ENCODE results near the gene IFIT1B. TPM values are rescaled to one million over a fixed set of nuclear protein-coding genes. Genes with fewer than 3 reads are reported as not detected.

IFIT1B gene
- total and polyA plus RNA-seq, 12 donors: 0.21 TPM; not detected in 11

DNA sequence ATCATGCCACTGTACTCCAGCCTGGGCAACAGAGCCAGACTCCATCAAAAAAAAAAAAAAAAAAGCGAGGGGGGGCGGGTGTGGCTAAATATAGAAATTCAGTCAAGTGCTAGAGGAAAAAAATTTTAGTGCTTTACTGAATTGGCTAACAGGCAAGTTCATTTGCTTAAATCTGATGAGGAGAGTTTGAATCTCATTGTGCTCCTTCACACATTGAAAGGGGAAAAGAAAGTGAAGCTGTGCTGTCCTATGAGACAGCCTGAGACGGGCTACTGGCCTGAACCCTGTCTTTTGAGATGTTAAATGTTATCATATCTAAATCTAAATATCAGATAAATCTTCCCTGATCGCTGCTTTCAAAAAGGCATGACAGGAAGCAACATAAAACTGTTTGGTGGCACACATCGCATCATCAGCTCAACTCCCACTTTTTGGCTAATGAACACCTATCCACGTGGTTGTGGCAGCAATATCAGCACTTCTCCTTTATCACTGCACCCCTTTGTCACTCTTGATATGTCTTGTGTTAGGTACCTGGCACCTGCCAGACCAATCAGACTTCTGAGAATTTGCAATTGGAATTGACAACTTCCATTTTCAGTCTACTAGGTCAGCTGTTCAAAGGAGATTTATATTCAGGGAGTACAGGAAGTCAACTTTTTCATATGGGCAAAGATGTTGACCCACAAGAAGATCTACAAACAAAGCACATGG is 14.0 kb upstream of the IFIT1B start:
- no peak overlapping the region for H3K27ac ChIP-seq
- no peaks in the 10 kb centered on the region for H3K36me3 ChIP-seq
- peaks cover 0 to 23% (median 8%) of the 10 kb centered on the region in 9 donors for H3K4me1 ChIP-seq
- H3K4me3 ChIP-seq: no peak overlapping the region
- TF ChIP-seq, protein P1, sequence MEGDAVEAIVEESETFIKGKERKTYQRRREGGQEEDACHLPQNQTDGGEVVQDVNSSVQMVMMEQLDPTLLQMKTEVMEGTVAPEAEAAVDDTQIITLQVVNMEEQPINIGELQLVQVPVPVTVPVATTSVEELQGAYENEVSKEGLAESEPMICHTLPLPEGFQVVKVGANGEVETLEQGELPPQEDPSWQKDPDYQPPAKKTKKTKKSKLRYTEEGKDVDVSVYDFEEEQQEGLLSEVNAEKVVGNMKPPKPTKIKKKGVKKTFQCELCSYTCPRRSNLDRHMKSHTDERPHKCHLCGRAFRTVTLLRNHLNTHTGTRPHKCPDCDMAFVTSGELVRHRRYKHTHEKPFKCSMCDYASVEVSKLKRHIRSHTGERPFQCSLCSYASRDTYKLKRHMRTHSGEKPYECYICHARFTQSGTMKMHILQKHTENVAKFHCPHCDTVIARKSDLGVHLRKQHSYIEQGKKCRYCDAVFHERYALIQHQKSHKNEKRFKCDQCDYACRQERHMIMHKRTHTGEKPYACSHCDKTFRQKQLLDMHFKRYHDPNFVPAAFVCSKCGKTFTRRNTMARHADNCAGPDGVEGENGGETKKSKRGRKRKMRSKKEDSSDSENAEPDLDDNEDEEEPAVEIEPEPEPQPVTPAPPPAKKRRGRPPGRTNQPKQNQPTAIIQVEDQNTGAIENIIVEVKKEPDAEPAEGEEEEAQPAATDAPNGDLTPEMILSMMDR (IDR thresholded peaks at IDR 0.05): no peak
- intact Hi-C loops (cut with DNase I): no loop called here
- DNase-seq: no peak
- ATAC-seq: no peak
- no peaks in the 10 kb centered on the region for H3K9me3 ChIP-seq
- 63 to 70% methylated on average over 6 of the region's 6 CpGs for WGBS, 2 donors
- H3K27me3 ChIP-seq: no peaks in the 10 kb centered on the region

DNA sequence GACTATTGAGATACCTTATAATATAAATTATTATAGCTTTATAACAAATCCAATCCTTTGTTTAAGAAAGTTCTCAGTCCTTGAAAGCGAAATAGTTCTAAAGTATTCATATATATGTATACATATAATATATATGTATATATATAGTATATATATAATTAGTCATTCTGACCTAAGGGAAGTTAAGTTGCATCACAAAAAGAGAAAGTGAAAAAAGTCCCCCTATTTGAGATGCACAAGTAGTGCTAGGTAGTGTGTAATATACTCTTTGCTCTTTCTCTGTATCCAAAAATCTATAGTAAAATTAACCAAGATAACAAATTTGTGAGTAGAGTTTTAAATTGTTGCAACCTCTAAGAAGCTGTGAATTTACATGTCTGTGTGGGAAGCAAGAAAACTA is 13.3 kb upstream of the IFIT1B start:
- intact Hi-C loops (cut with DNase I): no loop called here
- ATAC-seq: no peak
- H3K4me1 ChIP-seq: peaks cover 2 to 25% (median 14%) of the 10 kb centered on the region in 9 donors

DNA sequence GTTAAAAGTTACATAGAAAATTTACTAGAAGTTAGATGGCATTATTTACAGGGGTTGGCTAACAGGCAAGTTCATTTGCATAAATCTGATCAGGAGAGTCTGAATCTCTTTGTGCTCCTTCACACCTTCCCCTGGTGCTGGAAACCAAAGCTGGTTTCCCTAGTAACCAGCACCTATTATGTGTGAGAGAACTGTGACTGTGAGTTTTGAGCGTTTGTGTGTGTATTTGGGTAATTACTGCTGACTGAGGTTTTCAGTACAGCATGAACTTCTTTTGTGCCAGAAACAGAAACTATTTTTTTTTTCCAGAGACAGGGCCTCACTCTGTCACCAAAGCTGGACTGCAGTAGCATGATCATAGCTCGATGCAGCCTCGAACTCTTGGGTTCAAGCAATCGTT is 10.3 kb upstream of the IFIT1B start:
- Histone ChIP-seq H3K27ac (peak overlapping the region in 2 of 10 donors; percentile 1 to 8), H3K4me3 (no peak overlapping the region), H3K9me3 (no peaks in the 10 kb centered on the region), H3K36me3 (no peaks in the 10 kb centered on the region), H3K4me1 (peaks cover 2 to 29% (median 16%) of the 10 kb centered on the region in 9 donors), H3K27me3 (no peaks in the 10 kb centered on the region)
- DNase-seq (no peak), ATAC-seq (peak in 3 of 8 donors; percentile 8 to 74 (median 59))
- 65 to 73% methylated on average over 4 of the region's 4 CpGs for WGBS, 2 donors
- intact Hi-C loops (cut with DNase I): no loop called here
- TF ChIP-seq, protein P1 (IDR thresholded peaks at IDR 0.05): no peak

More for the DNA sequence above, 13.3 kb upstream of the IFIT1B start:
- TF ChIP-seq, protein P1 (IDR thresholded peaks at IDR 0.05): no peak
- 97 to 100% methylated on average over 1 of the region's 1 CpG for WGBS, 2 donors
- Histone ChIP-seq H3K4me3 (no peak overlapping the region), H3K27ac (no peak overlapping the region), H3K9me3 (no peaks in the 10 kb centered on the region), H3K27me3 (no peaks in the 10 kb centered on the region), H3K36me3 (no peaks in the 10 kb centered on the region)
- no peak for DNase-seq

DNA sequence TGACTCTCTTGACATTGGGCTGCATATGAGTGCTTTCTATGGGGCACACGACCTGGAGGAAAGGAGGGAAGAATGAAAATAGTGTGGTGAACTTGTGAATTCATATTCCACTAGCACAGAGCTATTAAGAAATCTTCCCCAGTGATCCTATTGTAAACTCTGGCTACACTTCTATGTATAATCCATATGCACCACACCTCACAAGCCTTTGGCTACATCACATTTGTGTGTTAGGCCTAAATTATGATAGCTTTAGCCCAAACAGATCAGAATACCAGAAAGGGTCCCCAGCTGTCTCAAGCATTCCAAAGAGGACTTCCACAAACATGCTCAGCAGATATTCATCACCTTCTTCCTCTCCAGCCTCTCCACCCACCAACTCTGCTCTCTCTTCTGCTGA is 9.7 kb upstream of the IFIT1B start:
- WGBS, 2 donors: 79 to 88% methylated on average over 1 of the region's 1 CpG
- no peak overlapping the region for H3K27ac ChIP-seq

More for the DNA sequence above, 9.7 kb upstream of the IFIT1B start:
- intact Hi-C loops (cut with DNase I): no loop called here
- ATAC-seq (no peak), DNase-seq (no peak)
- Histone ChIP-seq H3K27me3 (no peaks in the 10 kb centered on the region), H3K36me3 (no peaks in the 10 kb centered on the region), H3K4me3 (no peak overlapping the region), H3K4me1 (peaks cover 2 to 30% (median 19%) of the 10 kb centered on the region in 9 donors), H3K9me3 (no peaks in the 10 kb centered on the region)
- TF ChIP-seq, protein P1 (IDR thresholded peaks at IDR 0.05): no peak
